ENCODE data around the gene ZMYM1.

DNA sequence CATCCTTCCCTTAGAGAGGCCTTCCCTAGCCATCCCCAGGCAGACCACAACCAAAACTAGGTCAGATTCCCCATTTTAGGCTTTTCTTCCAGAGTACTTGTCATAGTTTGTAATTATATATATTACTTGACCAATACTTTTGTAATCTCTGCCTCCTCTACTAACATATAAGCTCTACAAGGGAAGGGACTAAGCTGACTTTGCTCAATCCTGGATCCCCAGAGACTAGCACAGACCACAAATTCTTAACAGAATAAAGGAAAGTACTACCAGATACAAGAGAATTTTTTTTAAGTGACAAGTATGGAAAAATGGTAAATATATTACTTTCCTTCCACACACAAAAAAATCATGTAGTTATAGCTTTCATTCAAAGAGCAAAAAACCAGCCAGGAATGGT is 49.4 kb upstream of the ZMYM1 start:
- no peak for TF ChIP-seq ESRRG (CRISPR knock-in tag; IDR thresholded peaks at IDR 0.05)
- TF ChIP-seq ARNTL (CRISPR knock-in tag; IDR thresholded peaks at IDR 0.05; ENCODE audit: borderline replicate concordance, low read depth): no peak
- TF ChIP-seq, protein P1, sequence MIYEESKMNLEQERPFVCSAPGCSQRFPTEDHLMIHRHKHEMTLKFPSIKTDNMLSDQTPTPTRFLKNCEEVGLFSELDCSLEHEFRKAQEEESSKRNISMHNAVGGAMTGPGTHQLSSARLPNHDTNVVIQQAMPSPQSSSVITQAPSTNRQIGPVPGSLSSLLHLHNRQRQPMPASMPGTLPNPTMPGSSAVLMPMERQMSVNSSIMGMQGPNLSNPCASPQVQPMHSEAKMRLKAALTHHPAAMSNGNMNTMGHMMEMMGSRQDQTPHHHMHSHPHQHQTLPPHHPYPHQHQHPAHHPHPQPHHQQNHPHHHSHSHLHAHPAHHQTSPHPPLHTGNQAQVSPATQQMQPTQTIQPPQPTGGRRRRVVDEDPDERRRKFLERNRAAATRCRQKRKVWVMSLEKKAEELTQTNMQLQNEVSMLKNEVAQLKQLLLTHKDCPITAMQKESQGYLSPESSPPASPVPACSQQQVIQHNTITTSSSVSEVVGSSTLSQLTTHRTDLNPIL (CRISPR knock-in tag; IDR thresholded peaks at IDR 0.05; ENCODE audit: low read depth): no peak
